ENCODE measurements around the gene SCAND1.

The SCAND1 gene

GRCh38 chr20:35947489-35947888 is 6.8 kb downstream of the SCAND1 start:
- peak; percentile 8 for DNase-seq (ENCODE audit: low read depth)
- TF ChIP-seq, protein P1, sequence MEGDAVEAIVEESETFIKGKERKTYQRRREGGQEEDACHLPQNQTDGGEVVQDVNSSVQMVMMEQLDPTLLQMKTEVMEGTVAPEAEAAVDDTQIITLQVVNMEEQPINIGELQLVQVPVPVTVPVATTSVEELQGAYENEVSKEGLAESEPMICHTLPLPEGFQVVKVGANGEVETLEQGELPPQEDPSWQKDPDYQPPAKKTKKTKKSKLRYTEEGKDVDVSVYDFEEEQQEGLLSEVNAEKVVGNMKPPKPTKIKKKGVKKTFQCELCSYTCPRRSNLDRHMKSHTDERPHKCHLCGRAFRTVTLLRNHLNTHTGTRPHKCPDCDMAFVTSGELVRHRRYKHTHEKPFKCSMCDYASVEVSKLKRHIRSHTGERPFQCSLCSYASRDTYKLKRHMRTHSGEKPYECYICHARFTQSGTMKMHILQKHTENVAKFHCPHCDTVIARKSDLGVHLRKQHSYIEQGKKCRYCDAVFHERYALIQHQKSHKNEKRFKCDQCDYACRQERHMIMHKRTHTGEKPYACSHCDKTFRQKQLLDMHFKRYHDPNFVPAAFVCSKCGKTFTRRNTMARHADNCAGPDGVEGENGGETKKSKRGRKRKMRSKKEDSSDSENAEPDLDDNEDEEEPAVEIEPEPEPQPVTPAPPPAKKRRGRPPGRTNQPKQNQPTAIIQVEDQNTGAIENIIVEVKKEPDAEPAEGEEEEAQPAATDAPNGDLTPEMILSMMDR (conservative IDR thresholded peaks at IDR 0.05; ENCODE audit: low read length): peak; percentile 32
- no peak overlapping the region for H3K4me3 ChIP-seq (ENCODE audit: low read length)

DNA sequence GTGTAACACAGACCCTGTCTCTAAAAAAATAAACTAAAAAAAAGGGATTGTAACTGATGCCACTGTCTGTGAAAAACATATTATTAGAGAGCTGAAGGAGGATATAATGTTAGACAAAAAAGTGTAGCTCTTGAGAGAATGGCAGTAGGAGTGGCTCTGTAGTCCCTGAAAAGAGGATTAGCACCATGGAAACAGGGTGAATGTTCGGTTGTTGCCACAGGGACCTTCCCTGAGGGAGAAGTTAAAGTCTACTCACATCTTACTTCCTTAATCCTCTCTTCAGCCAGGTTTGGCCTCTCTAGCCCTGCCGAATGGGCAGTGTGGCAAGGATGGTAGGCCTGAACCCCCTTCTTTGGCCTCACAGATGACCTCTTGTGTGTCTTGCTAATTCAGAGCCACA is 12.1 kb downstream of the SCAND1 start:
- DNase-seq (ENCODE audit: low read depth): no peak
- TF ChIP-seq, protein P1 (conservative IDR thresholded peaks at IDR 0.05; ENCODE audit: low read length): no peak

GRCh38 chr20:35941620-35942019 is 12.7 kb downstream of the SCAND1 start:
- TF ChIP-seq, protein P1 (conservative IDR thresholded peaks at IDR 0.05; ENCODE audit: low read length): no peak
- no peak for DNase-seq (ENCODE audit: low read depth)
- no peak overlapping the region for H3K4me3 ChIP-seq (ENCODE audit: low read length)

More for the DNA sequence above, 12.1 kb downstream of the SCAND1 start:
- H3K4me3 ChIP-seq (ENCODE audit: low read length): no peak overlapping the region

GRCh38 chr20:35939264-35939663 is 15.0 kb downstream of the SCAND1 start:
- TF ChIP-seq, protein P1 (conservative IDR thresholded peaks at IDR 0.05; ENCODE audit: low read length): no peak
- DNase-seq (ENCODE audit: low read depth): no peak

GRCh38 chr20:35934050-35934449 is 20.3 kb downstream of the SCAND1 start:
- H3K4me3 ChIP-seq (ENCODE audit: low read length): no peak overlapping the region
- TF ChIP-seq, protein P1 (conservative IDR thresholded peaks at IDR 0.05; ENCODE audit: low read length): no peak
- DNase-seq (ENCODE audit: low read depth): no peak

More at GRCh38 chr20:35939264-35939663, 15.0 kb downstream of the SCAND1 start:
- no peak overlapping the region for H3K4me3 ChIP-seq (ENCODE audit: low read length)

- H3K4me3 ChIP-seq (ENCODE audit: low read length): no peak overlapping the region
- TF ChIP-seq, protein P1 (conservative IDR thresholded peaks at IDR 0.05; ENCODE audit: low read length): no peak
Observed at GRCh38 chr20:35929301-35929700, 25.0 kb downstream of the SCAND1 start.

GRCh38 chr20:35920523-35920922 is 33.8 kb downstream of the SCAND1 start:
- DNase-seq (ENCODE audit: low read depth): no peak
- H3K4me3 ChIP-seq (ENCODE audit: low read length): no peak overlapping the region
- TF ChIP-seq, protein P1 (conservative IDR thresholded peaks at IDR 0.05; ENCODE audit: low read length): no peak

More at GRCh38 chr20:35929301-35929700, 25.0 kb downstream of the SCAND1 start:
- no peak for DNase-seq (ENCODE audit: low read depth)

All from AG10803 (cell line).